OCI-LY1 (cell line): ENCODE data around the gene KCNN4.

Experiments
- CTCF ChIP-seq: fragments of 200-600 bp; sonication (generic), shearing (Covaris generic); IDR thresholded peaks from 2 replicates; pipeline ENCODE4 v1.5.1; 2017; ENCODE audit warnings: mild to moderate bottlenecking, antibody characterized with exemption, low read length, moderate library complexity, mixed read lengths
- EZH2 ChIP-seq: fragments of 200-600 bp; sonication (generic), shearing (Covaris generic); IDR thresholded peaks from 2 replicates; pipeline ENCODE4 v1.8.0; 2017; ENCODE audit warnings: borderline replicate concordance, mixed run types, mild to moderate bottlenecking, antibody characterized with exemption, low read length, moderate library complexity, mixed read lengths

- TF ChIP-seq EZH2 (no peak), CTCF (no peak)
These were observed 2.1 kb downstream of the KCNN4 start for GRCh38 chr19:43778651-43779050.
